HG03565 (cell line): ENCODE results near the gene TBXA2R.

Experiments
- ATAC-seq: cut with Tn5 transposase; IDR thresholded peaks from one replicate; pipeline ENCODE4 v1.9.1; 2021; ENCODE audit warnings: mild to moderate bottlenecking, moderate library complexity; ENCODE audit not compliant: unreplicated experiment

Gene TBXA2R

GRCh38 chr19:3556978-3557460, 49.7 kb downstream of the TBXA2R start:
- no peak for ATAC-seq

DNA sequence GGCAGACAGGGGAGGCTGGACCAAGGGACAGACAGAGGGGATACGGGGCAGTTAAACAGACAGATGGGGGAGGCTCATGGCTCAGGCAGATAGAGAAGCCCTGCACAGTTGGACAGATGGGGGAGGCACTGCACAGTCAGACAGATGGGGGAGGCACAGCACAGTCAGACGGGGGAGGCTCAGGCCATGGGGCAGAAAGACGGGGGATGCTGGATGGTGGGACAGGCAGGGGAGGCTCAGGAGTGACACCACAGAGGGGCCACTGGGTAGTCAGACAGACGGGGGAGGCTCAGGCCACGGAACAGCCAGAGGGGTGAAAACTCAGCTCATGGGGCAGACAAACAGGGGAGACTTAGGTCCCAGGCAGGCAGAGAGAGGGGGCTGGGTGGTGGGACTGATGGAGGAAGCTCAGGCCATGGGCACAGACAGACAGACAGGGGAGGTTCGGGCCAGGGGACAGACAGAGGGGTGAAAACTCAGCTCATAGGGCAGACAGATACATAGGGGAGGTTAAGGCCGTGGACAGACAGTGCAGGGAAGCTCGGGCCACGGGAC, 50.2 kb downstream of the TBXA2R start:
- no peak for ATAC-seq

GRCh38 chr19:3555653-3556422, 50.8 kb downstream of the TBXA2R start:
- no peak for ATAC-seq

- ATAC-seq = no peak
Observed at GRCh38 chr19:3554254-3555083, 52.2 kb downstream of the TBXA2R start.

DNA sequence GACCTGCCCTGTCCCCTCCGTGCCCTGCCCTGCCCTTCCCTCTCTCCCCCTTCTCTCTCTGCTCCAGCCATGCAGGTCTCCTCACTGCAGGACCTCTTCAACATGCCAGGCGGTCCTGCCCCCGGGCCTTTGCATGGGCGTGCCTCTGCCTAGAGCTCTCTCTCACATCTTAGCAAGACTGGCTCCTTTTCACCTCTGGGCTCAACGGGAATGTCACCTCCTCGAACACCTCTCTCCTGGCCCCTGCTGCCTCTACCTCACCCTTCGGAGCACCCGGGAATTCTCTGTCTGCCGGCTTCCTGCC, 54.9 kb downstream of the TBXA2R start:
- ATAC-seq = no peak

DNA sequence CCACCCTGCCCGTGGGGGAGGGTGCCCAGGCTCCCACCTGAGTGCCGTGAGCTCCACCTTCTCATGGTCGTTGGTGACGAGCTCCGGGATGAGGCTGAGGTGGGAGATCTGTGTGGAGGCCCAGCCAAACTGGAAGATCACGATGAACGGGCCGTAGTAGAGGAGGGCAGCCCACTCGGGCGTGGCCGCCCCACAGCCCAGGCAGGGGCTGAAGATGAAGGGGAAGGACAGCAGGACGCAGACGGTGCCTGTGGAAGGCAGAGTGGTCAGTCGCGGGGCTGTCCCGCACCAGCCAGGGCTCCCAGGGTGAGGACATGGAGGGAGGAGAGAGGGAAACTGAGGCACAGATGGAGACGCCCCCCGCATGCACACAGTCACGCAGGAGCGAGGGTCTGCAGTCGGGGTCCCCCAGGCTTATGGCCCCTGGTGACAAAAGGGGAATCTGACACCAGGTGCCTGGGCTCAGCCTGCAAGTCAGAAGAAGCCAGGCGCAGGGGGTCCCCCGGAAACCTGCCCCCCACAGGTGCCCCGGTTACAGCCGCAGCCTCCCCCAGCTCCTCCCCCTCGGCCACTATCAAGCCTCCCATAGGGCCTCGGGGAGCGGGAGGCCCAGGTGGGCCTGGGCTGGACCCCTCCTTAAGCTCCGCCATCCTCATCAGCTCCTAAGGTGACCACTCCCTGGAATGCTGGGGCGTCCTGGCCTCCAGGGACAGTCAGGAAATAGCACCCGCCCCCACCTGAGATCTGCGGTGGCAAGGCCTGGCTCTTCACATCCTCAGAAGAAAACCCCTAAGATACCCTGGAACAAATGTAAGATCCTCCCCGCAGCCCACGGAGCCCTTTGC, 55.5 kb downstream of the TBXA2R start:
- no peak for ATAC-seq

- ATAC-seq = no peak
Observed at GRCh38 chr19:3549816-3550215, 56.9 kb downstream of the TBXA2R start.

DNA sequence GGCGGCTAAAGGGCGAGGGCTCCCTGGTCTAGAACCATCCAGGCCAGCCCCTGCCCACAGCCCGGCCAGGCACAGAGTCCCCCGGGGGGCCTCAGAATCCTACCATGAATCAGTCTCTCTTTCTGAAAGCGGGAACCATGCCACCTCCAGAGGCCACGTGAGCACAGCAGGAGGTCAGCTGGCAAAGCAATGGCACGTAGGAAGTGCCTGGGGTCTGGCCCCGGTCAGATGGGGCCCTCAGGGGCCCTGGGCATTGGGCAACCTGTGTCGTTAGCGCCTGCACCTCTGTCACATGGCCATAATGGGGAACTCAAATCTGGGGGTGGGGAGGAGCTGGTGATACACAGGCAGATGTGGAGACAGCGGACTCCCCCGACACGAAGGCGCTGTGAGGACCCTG, 58.1 kb downstream of the TBXA2R start:
- ATAC-seq = no peak

DNA sequence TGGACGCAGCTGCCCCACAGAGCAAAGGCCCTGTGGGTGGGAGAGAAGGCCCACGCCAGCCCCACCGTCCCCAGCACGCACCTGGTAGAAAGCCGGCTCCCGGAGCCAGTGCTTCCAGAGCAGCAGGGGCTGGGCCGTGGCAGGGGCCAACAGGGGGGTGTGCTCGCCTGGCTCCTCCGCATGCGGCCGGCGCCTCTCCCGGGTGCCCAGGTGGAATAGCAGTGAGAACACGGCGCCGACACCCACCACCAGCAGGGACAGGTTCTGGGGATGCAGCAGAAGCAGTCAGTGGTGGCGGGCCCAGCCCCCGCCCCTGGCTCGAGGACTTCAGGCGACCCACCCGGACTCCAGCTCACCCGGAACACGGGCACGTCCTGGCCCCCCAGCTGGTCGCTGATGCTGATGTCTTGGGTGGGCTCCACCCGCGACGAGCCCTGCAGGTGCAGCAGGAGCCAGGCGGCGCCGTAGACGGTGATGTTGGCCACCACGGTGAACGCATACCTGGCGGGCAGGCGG, 58.9 kb downstream of the TBXA2R start:
- ATAC-seq = no peak

DNA sequence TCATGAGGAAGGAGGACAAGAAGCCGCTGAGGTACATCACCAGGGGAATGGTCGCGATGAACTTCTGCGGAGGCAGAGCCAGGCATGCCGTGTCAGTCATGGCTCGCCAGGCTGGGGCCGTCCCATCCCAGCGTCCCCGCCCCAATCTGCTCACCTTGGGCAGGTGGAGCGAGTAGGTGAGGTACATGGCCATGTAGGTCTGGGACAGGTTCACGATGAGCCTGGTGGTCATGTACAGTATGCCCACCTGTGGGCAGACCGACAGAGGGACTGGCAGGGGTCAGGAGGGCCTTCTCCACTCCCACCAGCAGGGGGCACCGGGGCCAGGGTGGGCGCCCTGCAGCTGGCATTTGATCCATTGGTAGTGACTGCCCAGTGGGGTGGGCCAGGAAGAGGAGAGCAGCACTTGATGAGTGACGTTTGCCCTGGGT, 59.4 kb downstream of the TBXA2R start:
- ATAC-seq = no peak

GRCh38 chr19:3546119-3546518, 60.6 kb downstream of the TBXA2R start:
- no peak for ATAC-seq

GRCh38 chr19:3545669-3546034, 61.0 kb downstream of the TBXA2R start:
- no peak for ATAC-seq

DNA sequence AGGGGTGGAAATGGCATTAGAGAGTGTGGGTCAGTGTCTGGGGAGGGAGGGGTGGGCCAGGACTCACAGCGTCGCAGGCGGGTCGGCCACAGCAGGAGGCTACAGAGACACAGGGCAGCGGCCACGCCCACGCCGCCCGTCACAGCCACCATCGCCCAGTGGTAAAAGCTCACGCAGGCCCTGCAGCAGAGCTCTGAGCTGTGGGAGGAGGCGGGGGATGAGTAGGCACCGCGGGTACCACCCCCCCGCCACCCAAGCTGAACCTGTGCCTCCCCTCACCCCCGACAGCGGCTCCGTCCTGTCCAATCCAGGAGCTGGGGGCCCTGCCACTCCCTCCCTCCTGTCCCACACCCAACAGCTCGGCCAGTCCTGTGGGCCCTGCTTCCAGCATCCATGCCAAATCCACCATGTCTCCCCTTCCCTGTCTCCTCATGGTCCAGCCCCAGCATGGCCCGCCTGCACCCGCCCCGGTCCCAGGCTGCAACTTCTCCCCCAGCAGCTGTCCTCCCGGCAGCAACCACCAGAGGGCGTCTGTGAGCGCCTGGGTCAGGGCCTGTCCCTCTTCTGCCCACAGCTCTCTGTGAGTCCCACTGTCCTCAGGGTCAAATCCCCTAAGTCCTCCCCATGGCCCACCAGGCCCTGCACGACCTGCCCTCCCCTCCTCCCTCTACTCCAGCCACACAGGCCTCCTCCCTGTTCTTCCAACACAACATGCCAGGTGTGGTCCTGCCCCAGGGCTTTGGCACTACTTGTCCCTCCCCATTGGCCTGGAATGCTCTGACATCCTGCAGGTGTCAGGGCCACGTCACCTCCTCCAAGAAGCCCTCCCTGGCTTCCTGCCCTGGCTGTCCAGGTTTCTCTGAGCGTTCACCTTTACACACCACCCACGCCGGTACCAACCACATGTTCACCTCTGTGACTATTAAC, 61.7 kb downstream of the TBXA2R start:
- ATAC-seq = no peak
